HepG2 (cell line): ENCODE data around the gene MXRA8. TPM values are rescaled to one million over a fixed set of nuclear protein-coding genes. Genes with fewer than 3 reads are reported as not detected.
"Not testable (repeated sequence)": the region's sequence is repeated elsewhere in the genome, so short reads cannot be mapped to it uniquely, and the experiment has no call there.

Experiments used
- ATAC-seq: fragments of 200-7000 bp; cut with Tn5 transposase; 3 replicates; pipeline ENCODE4 v1.9.1; 2020; ENCODE audit warnings: mild to moderate bottlenecking, moderate library complexity
- BruUV-seq: library from RNA; stranded (reverse); fragments of 400-500 nt; replicated peaks from 2 replicates; lab custom pipeline; 2021; lab: Mats Ljungman, UMichigan
- CTCF ChIA-PET: fragments of 300-600 bp; formaldehyde crosslinking; extraction: SDS; loops from one replicate; lab custom pipeline; 2021; ENCODE audit warnings: low total read pairs, inconsistent platforms, low intra/inter-chr PET ratio; lab: Yijun Ruan, JAX
- POLR2A ChIA-PET: fragments of 350-600 bp; sonication (Branson Sonifier 250); formaldehyde crosslinking; loops from one replicate; lab custom pipeline; 2020; ENCODE audit warnings: antibody characterized with exemption, inconsistent platforms; lab: Yijun Ruan, JAX
- DNase-seq: peaks from one replicate; pipeline ENCODE4 v3.0.0-alpha.2; 2015; ENCODE audit warnings: low spot score
- FAIRE-seq: peaks from 3 replicates; lab custom pipeline; 2011; peaks lifted over from hg19 to GRCh38; lab: Jason Lieb, UNC
- H2AFZ ChIP-seq: one replicate; pipeline ENCODE4 v1.6.1; 2011; ENCODE audit warnings: low read length, inconsistent platforms
- H3K27ac ChIP-seq: fragments of 300-600 bp; 3 replicates; pipeline ENCODE4 v1.8.0; 2011; ENCODE audit warnings: mixed run types, mild to moderate bottlenecking, mixed read lengths, low read length, inconsistent platforms; ENCODE audit not compliant: insufficient read depth; ENCODE audit errors: extremely low read length
- H3K27me3 ChIP-seq, 2 experiments: fragments of 200-600 bp in 1 of 2; 2 replicates in 1 of 2; 3 replicates in 1 of 2; pipeline versions ENCODE4 v1.6.0 to v1.8.0; 2011; ENCODE audit warnings: low read length in 2 of 2, mild to moderate bottlenecking in 2 of 2, moderate library complexity in 2 of 2, inconsistent platforms in 1 of 2; ENCODE audit not compliant: insufficient read depth in 2 of 2, control insufficient read depth in 1 of 2
- H3K36me3 ChIP-seq, 2 experiments: fragments of 200-600 bp in 1 of 2; replicated peaks in 1 of 2; 2 replicates in 1 of 2; 3 replicates in 1 of 2; pipeline versions ENCODE4 v1.5.1 to v1.8.0; 2011; ENCODE audit warnings: low read length in 2 of 2, inconsistent platforms in 1 of 2; ENCODE audit not compliant: insufficient read depth in 2 of 2, control insufficient read depth in 1 of 2
- H3K4me1 ChIP-seq: 2 replicates; pipeline ENCODE4 v1.5.1; 2012; ENCODE audit warnings: low read length, inconsistent platforms; ENCODE audit not compliant: insufficient read depth
- H3K4me2 ChIP-seq: 2 replicates; pipeline ENCODE4 v1.6.0; 2011; ENCODE audit warnings: low read depth, low read length, inconsistent platforms
- H3K4me3 ChIP-seq, 3 experiments: fragments of 200-600 bp in 1 of 3; sonication (generic), shearing (Covaris generic) in 1 of 3; replicated peaks in 1 of 3; 2 replicates each; pipeline ENCODE4 v1.5.1; 2011 to 2016; ENCODE audit warnings: low read length in 3 of 3, inconsistent platforms in 2 of 3, low read depth in 2 of 3, mild to moderate bottlenecking in 2 of 3, control low read depth in 1 of 3, mixed read lengths in 1 of 3; ENCODE audit not compliant: insufficient read depth in 1 of 3
- H3K79me2 ChIP-seq: one replicate; pipeline ENCODE4 v1.6.1; 2011; ENCODE audit warnings: low read length, inconsistent platforms; ENCODE audit not compliant: insufficient read depth
- H3K9ac ChIP-seq: 2 replicates; pipeline ENCODE4 v1.6.0; 2011; ENCODE audit warnings: mild to moderate bottlenecking, low read depth, low read length, inconsistent platforms; ENCODE audit not compliant: insufficient read depth
- H3K9me3 ChIP-seq: 2 replicates; pipeline ENCODE4 v1.5.1; 2012; ENCODE audit warnings: mild to moderate bottlenecking, low read length
- H4K20me1 ChIP-seq: 2 replicates; pipeline ENCODE4 v1.6.0; 2011; ENCODE audit warnings: inconsistent platforms, mild to moderate bottlenecking, low read length, moderate library complexity; ENCODE audit not compliant: insufficient read depth
- MAFF ChIP-seq: IDR thresholded peaks from 2 replicates; pipeline ENCODE4 v1.6.1; 2011; ENCODE audit warnings: low read depth, low read length, improper control_type of control experiment
- NR1H2 ChIP-seq: sonication (generic); formaldehyde crosslinking; IDR thresholded peaks from 2 replicates; pipeline ENCODE4 v1.8.1; 2022; ENCODE audit warnings: low read depth, missing genetic modification reagents, borderline replicate concordance
- POLR2AphosphoS5 ChIP-seq: IDR thresholded peaks from 2 replicates; pipeline ENCODE4 v1.6.1; 2012; ENCODE audit warnings: low read depth, low read length
- RBFOX2 ChIP-seq: fragments of 200-400 bp; formaldehyde crosslinking; IDR thresholded peaks from 2 replicates; pipeline ENCODE4 v1.6.1; 2017; ENCODE audit warnings: low read depth, mild to moderate bottlenecking, low read length
- SRSF4 ChIP-seq: fragments of 200-400 bp; formaldehyde crosslinking; IDR thresholded peaks from one replicate; pipeline ENCODE4 v1.6.1; 2018; ENCODE audit warnings: mild to moderate bottlenecking, low read depth, low read length, moderate library complexity; ENCODE audit not compliant: poor library complexity, severe bottlenecking
- TCF12 ChIP-seq, 2 experiments: fragments of 450-650 bp in 1 of 2; sonication (generic) in 1 of 2; formaldehyde crosslinking in 1 of 2; IDR thresholded peaks; 2 replicates each; pipeline versions ENCODE4 v1.6.1 to v1.8.0; 2017 to 2022; ENCODE audit warnings: antibody characterized with exemption in 1 of 2, mild to moderate bottlenecking in 1 of 2, missing genetic modification reagents in 1 of 2, moderate library complexity in 1 of 2
- TEAD2 ChIP-seq: sonication (generic); formaldehyde crosslinking; IDR thresholded peaks from 2 replicates; pipeline ENCODE4 v1.9.0; 2021; ENCODE audit warnings: missing genetic modification reagents
- ZNF484 ChIP-seq: sonication (generic); formaldehyde crosslinking; IDR thresholded peaks from 2 replicates; pipeline ENCODE4 v1.5.1; 2020; ENCODE audit warnings: mild to moderate bottlenecking, low read depth, missing genetic modification reagents, borderline replicate concordance
- WGBS: methylation state at CpG from one replicate; pipeline ENCODE4 v1.1.6; 2017; ENCODE audit warnings: low lambda C conversion rate; 5-methylcytosine and 5-hydroxymethylcytosine counted together
- in situ Hi-C: cut with HindIII; loops from 2 replicates; pipeline ENCODE4 v1.10.0; 2017; ENCODE audit warnings: low pct_unique_long_range_greater_than_20kb; ENCODE audit not compliant: extremely low pct_ligation_motif_present
- intact Hi-C: fragments of 100-400 bp; cut with micrococcal nuclease; formaldehyde crosslinking; loops from one replicate; pipeline ENCODE4 v1.10.0; 2022; ENCODE audit not compliant: unreplicated experiment
- polyA plus RNA-seq, 8 experiments: library from polyadenylated mRNA; depleted of rRNA in 3 of 8; stranded (reverse) in 7 of 8; unstranded in 1 of 8; fragments of >200 nt; fragmentation: Illumina TruSeq in 4 of 8; extraction: Trizol in 4 of 8; gene quantifications; 2 replicates each; pipeline versions ENCODE4 v1.2.1 to v1.2.3, GENCODE V29; 2011 to 2016; ENCODE audit warnings: low read depth in 4 of 8, missing spikeins in 1 of 8, mixed read lengths in 1 of 8; ENCODE audit not compliant: insufficient read depth in 1 of 8
- total RNA-seq, 5 experiments: library from RNA; depleted of rRNA; stranded (reverse); fragments of >200 nt; fragmentation: Illumina TruSeq; extraction: Trizol; gene quantifications; 2 replicates each; pipeline ENCODE4 v1.2.3, GENCODE V29; 2016; ENCODE audit warnings: low read depth in 1 of 5
- TF ChIP-seq, protein P1 (sequence below): sonication (generic); formaldehyde crosslinking; IDR thresholded peaks from 2 replicates; pipeline ENCODE4 v1.8.1; 2022; ENCODE audit warnings: mild to moderate bottlenecking, missing genetic modification reagents
- TF ChIP-seq, protein P2 (sequence below): sonication (generic); formaldehyde crosslinking; IDR thresholded peaks from 2 replicates; pipeline ENCODE4 v1.4.0; 2020; ENCODE audit warnings: missing genetic modification reagents
- TF ChIP-seq, protein P3 (sequence below): IDR thresholded peaks from 2 replicates; pipeline ENCODE4 v1.6.1; 2016; ENCODE audit warnings: low read depth, borderline replicate concordance

Gene MXRA8
- total and polyA plus RNA-seq, 2 of the 13 experiments (the other 11 are each of a cell fraction or from before 2014, with no cell fraction given) = 19.8 to 44.8 TPM

DNA sequence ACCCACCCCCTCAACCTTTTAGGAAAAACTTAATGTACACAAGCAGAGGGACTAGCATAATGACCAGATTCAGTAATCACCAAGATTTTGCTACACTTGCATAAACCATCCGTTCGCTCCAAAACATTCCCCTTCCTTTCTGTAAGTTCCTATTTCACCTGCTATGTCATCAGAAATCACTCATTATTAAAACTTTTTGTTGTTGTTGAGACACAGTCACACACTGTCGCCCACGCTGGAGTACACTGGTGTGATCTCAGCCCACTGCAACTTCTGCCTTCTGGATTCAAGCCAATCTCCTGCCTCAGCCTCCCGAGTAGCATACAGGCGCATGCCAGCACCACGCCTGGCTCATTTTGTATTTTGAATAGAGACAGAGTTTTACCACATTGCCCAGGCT lies 45.3 kb upstream of the MXRA8 start (continued):
- TF ChIP-seq ZNF484 (CRISPR knock-in tag) (no peak), NR1H2 (CRISPR knock-in tag) (no peak), SRSF4 (no peak), POLR2AphosphoS5 (peak; percentile 41; the same call in 1 of the 2 replicates), TEAD2 (no peak), MAFF (0 out of 2 replicates have a peak, but pooled peaks have one; percentile 21)
- TF ChIP-seq, protein P1, sequence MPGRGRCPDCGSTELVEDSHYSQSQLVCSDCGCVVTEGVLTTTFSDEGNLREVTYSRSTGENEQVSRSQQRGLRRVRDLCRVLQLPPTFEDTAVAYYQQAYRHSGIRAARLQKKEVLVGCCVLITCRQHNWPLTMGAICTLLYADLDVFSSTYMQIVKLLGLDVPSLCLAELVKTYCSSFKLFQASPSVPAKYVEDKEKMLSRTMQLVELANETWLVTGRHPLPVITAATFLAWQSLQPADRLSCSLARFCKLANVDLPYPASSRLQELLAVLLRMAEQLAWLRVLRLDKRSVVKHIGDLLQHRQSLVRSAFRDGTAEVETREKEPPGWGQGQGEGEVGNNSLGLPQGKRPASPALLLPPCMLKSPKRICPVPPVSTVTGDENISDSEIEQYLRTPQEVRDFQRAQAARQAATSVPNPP (CRISPR knock-in tag) = no peak
- TF ChIP-seq, protein P2, sequence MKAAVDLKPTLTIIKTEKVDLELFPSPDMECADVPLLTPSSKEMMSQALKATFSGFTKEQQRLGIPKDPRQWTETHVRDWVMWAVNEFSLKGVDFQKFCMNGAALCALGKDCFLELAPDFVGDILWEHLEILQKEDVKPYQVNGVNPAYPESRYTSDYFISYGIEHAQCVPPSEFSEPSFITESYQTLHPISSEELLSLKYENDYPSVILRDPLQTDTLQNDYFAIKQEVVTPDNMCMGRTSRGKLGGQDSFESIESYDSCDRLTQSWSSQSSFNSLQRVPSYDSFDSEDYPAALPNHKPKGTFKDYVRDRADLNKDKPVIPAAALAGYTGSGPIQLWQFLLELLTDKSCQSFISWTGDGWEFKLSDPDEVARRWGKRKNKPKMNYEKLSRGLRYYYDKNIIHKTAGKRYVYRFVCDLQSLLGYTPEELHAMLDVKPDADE (CRISPR knock-in tag) = no peak
- TF ChIP-seq, protein P3, sequence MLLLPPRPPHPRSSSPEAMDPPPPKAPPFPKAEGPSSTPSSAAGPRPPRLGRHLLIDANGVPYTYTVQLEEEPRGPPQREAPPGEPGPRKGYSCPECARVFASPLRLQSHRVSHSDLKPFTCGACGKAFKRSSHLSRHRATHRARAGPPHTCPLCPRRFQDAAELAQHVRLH (CRISPR knock-in tag) = no peak

DNA sequence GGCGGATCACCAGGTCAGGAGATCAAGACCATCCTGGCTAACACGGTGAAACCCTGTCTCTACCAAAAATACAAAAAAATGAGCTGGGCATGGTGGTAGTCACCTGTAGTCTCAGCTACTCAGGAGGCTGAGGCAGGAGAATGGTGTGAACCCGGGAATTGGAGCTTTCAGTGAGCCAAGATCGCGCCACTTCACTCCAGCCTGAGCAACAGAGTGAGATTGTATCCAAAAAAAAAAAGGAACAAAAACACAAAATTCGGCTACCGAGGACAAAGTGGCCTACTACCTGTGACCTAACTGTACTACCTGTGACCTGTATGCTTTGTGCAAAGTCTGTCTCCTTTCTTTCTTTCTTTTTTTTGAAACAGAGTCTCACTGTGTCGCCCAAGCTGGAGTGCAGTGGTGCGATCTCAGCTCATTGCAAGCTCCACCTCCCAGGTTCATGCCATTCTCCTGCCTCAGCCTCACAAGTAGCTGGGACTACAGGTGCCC lies 44.6 kb upstream of the MXRA8 start:
- H3K27ac ChIP-seq; ATAC-seq; CTCF ChIA-PET; H3K9me3 ChIP-seq; H2AFZ ChIP-seq; H3K9ac ChIP-seq; DNase-seq; H3K27me3 ChIP-seq; BruUV-seq; intact Hi-C loops; H3K4me3 ChIP-seq; FAIRE-seq; H3K4me2 ChIP-seq; TF ChIP-seq TCF12 (IDR thresholded peaks at IDR 0.05): not testable (repeated sequence)
- in situ Hi-C loops = loop anchor here (5.0 kb wide), 1 partner anchor 34 kb away; the partner anchor contains the start of gene VWA1
- Histone ChIP-seq H3K79me2 (peaks cover 58% of the 10 kb centered on the region), H4K20me1 (peaks cover 19% of the 10 kb centered on the region), H3K4me1 (peaks cover 57% of the 10 kb centered on the region), H3K36me3 (peaks cover 6 to 30% of the 10 kb centered on the region in 2 experiments; a peak in 3 of 5 replicates)
- POLR2A ChIA-PET = interaction anchor here (1.2 to 12.4 kb wide), 8 partner anchors 15 to 103 kb away, joined by 3 to 355 read pairs (median 10); partner anchors contain the start of genes ANKRD65 and VWA1
- TF ChIP-seq RBFOX2 (peak; percentile 68), TCF12 (CRISPR knock-in tag; IDR thresholded peaks at IDR 0.05) (0 out of 2 replicates have a peak, but pooled peaks have one; percentile 24)
- WGBS = 94% methylated on average over 9 of the region's 9 CpGs
